Spleen (tissue), 11 donors: Measurements from ENCODE around the gene GCNA. TPM values are rescaled to one million over a fixed set of nuclear protein-coding genes. Genes with fewer than 3 reads are reported as not detected.
"Not testable (repeated sequence)": the region's sequence is repeated elsewhere in the genome, so short reads cannot be mapped to it uniquely, and the experiment has no call there.

Experiments
- DNase-seq: peaks from one replicate; pipeline ENCODE4 v3.0.0-alpha.2; 2020
- H3K27ac ChIP-seq, 8 donors: fragments of 200-600 bp; sonication (generic) in 7 of 8; 1 replicate in 4 of 8; 2 replicates in 4 of 8; pipeline versions ENCODE4 v1.5.0 to v1.8.0; 2016 to 2021; ENCODE audit warnings: inconsistent platforms in 4 of 8, mild to moderate bottlenecking in 4 of 8, moderate library complexity in 1 of 8
- H3K27me3 ChIP-seq, 7 donors: fragments of 200-600 bp; sonication (generic) in 6 of 7; replicated peaks in 1 of 7; 1 replicate in 4 of 7; 2 replicates in 3 of 7; pipeline versions ENCODE4 v1.5.0 to v1.8.0; 2016 to 2021; ENCODE audit warnings: inconsistent platforms in 3 of 7, mild to moderate bottlenecking in 1 of 7
- H3K36me3 ChIP-seq, 6 donors: fragments of 200-600 bp; sonication (generic) in 5 of 6; 1 replicate in 4 of 6; 2 replicates in 2 of 6; pipeline versions ENCODE4 v1.5.0 to v1.8.0; 2016 to 2021; ENCODE audit warnings: inconsistent platforms in 2 of 6
- H3K4me1 ChIP-seq, 6 donors: fragments of 200-600 bp; sonication (generic) in 5 of 6; 1 replicate in 3 of 6; 2 replicates in 3 of 6; pipeline versions ENCODE4 v1.5.0 to v1.8.0; 2016 to 2021; ENCODE audit warnings: inconsistent platforms in 3 of 6
- H3K4me3 ChIP-seq, 8 donors: fragments of 200-600 bp; sonication (generic) in 7 of 8; 1 replicate in 4 of 8; 2 replicates in 4 of 8; pipeline versions ENCODE4 v1.5.0 to v1.8.0; 2016 to 2021; ENCODE audit warnings: inconsistent platforms in 4 of 8, mild to moderate bottlenecking in 4 of 8, moderate library complexity in 2 of 8
- H3K9me3 ChIP-seq, 8 donors: fragments of 200-600 bp; sonication (generic) in 7 of 8; 1 replicate in 4 of 8; 2 replicates in 4 of 8; pipeline versions ENCODE4 v1.5.0 to v1.8.0; 2016 to 2021; ENCODE audit warnings: inconsistent platforms in 4 of 8
- CTCF ChIP-seq, 11 experiments: fragments of 200-600 bp in 7 of 11; fragments of 450-650 bp in 4 of 11; sonication (generic) in 4 of 11; IDR thresholded peaks in 8 of 11; conservative IDR thresholded peaks in 3 of 11; 1 replicate in 7 of 11; 2 replicates in 4 of 11; pipeline versions ENCODE4 v1.4.0 to v1.8.0; 2016 to 2021; ENCODE audit warnings: antibody characterized with exemption in 11 of 11, inconsistent platforms in 4 of 11, mild to moderate bottlenecking in 1 of 11
- POLR2A ChIP-seq, 3 donors: fragments of 450-650 bp; IDR thresholded peaks; one replicate each; pipeline ENCODE4 v1.5.1; 2017; ENCODE audit warnings: antibody characterized with exemption in 3 of 3, mild to moderate bottlenecking in 1 of 3
- POLR2AphosphoS5 ChIP-seq, 3 donors: sonication (generic); formaldehyde crosslinking; IDR thresholded peaks; one replicate each; pipeline ENCODE4 v1.5.1; 2017; ENCODE audit warnings: antibody characterized with exemption in 3 of 3
- WGBS, 5 donors: extraction: QIAGEN DNeasy Blood & Tissue Kit in 3 of 5; methylation state at CpG; one replicate each; pipeline versions ENCODE4 v1.1.5 to v1.1.7; 2013 to 2018; 5-methylcytosine and 5-hydroxymethylcytosine counted together
- intact Hi-C: fragments of 100-400 bp; cut with DNase I; formaldehyde crosslinking; loops from one replicate; pipeline ENCODE4 v1.15.0; 2023; ENCODE audit warnings: low total_unique reads
- polyA plus RNA-seq, 3 donors: library from polyadenylated mRNA; stranded (reverse); fragments of 200-250 nt; gene quantifications; one replicate each; pipeline ENCODE4 v1.2.1, GENCODE V29; 2013
- total RNA-seq, 7 donors: library from RNA; depleted of rRNA in 3 of 7; stranded (reverse); fragments of >200 nt in 3 of 7; fragmentation: NEBNext Ultra II Directional in 4 of 7; extraction: Animal tissue kit (Norgen Biotek cat#: 25700) in 4 of 7; gene quantifications; one replicate each; pipeline versions ENCODE4 v1.1.0 to v1.2.1, GENCODE V29; 2016 to 2021
- donor health status: healthy with polysubstance abuse.
- donor health status: DM: no; HTN: no; CAD: no; lungs with moderate emphysema.
- donor health status: DM: no; HTN: no; CAD: no.
- donor health status: Bipolar disorder and iron deficiency.
- donor health status: healthy.
- donor health status: DM: no; HTN: no; CAD: no.
- donor health status: DM: yes; HTN: yes; CAD: no.

Gene GCNA
- total and polyA plus RNA-seq, 10 donors = 1.8 to 12.8 (median 3.8) TPM

DNA sequence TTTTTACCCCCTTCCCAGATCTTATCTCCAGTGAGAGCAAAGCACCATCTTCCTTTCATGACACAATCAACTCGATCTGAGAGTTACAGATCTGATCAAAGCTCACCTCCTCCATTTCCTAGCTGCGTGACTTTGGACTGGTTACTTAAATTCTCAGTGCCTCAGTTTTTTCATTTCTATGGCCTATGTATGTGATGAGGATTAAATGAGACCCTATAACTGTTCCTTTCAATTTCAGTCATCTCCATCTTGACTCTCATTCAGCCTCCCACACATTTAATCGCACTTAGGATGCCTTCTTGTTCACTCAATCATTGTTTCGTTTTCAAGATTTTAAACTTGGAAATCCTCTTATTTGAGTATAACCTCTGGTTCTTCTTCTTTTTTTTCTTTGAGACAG, 60.2 kb downstream of the GCNA start:
- no peak for DNase-seq
- peaks cover 0 to 27% (median 12%) of the 10 kb centered on the region in 6 donors for H3K4me1 ChIP-seq
- no peak for TF ChIP-seq CTCF (IDR thresholded peaks at IDR 0.05 in 8 of 11, conservative IDR thresholded peaks at IDR 0.05 in 3 of 11)
- TF ChIP-seq POLR2AphosphoS5 (IDR thresholded peaks at IDR 0.05) = no peak
- TF ChIP-seq POLR2A (IDR thresholded peaks at IDR 0.05) = no peak
- no peaks in the 10 kb centered on the region for H3K9me3 ChIP-seq
- peak overlapping the region in 5 of 8 donors; percentile 24 to 76 (median 52) for H3K27ac ChIP-seq
- H3K4me3 ChIP-seq = no peak overlapping the region
- intact Hi-C loops = no loop called here
- 45 to 58% (median 56%) methylated on average over 4 of the region's 4 CpGs for WGBS, 5 donors
- H3K36me3 ChIP-seq = no peaks in the 10 kb centered on the region
- no peaks in the 10 kb centered on the region for H3K27me3 ChIP-seq

DNA sequence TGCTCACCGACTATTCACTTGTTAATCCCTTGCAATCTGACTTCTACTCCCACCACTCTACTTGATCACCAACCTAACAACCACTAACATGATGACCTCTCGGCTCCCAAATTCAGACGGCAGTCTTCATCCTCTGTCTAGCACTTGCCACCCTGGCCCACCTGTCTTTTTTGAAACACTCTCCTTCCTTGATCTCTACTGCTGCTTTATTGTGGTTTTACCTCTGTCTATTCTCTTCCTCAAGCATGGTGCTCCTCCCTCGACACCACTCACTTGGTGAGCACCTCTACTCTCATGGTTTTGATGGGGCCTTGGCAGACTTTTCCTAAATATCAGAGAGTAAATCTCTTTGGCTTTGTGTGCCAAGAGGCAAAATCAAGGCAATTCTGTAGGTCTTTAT, 61.8 kb downstream of the GCNA start:
- TF ChIP-seq POLR2A (IDR thresholded peaks at IDR 0.05) = no peak
- TF ChIP-seq CTCF (IDR thresholded peaks at IDR 0.05 in 8 of 11, conservative IDR thresholded peaks at IDR 0.05 in 3 of 11) = no peak
- TF ChIP-seq POLR2AphosphoS5 (IDR thresholded peaks at IDR 0.05) = no peak
- Histone ChIP-seq H3K9me3 (no peaks in the 10 kb centered on the region), H3K27me3 (no peaks in the 10 kb centered on the region), H3K4me3 (no peak overlapping the region), H3K36me3 (no peaks in the 10 kb centered on the region), H3K4me1 (peaks cover 0 to 27% (median 12%) of the 10 kb centered on the region in 6 donors), H3K27ac (no peak overlapping the region)
- intact Hi-C loops = no loop called here
- DNase-seq = no peak
- 68 to 91% (median 84%) methylated on average over 4 of the region's 4 CpGs for WGBS, 5 donors

DNA sequence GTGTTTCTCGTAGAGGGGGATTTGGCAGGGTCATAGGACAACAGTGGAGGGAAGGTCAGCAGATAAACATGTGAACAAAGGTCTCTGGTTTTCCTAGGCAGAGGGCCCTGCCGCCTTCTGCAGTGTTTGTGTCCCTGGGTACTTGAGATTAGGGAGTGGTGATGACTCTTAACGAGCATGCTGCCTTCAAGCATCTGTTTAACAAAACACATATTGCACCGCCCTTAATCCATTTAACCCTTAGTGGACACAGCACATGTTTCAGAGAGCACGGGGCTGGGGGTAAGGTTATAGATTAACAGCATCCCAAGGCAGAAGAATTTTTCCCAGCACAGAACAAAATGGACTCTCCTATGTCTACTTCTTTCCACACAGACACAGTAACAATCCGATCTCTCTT, 66.2 kb downstream of the GCNA start:
- H3K4me1 ChIP-seq, H3K9me3 ChIP-seq, H3K36me3 ChIP-seq, DNase-seq, H3K4me3 ChIP-seq, H3K27ac ChIP-seq, intact Hi-C loops, H3K27me3 ChIP-seq: not testable (repeated sequence)
- 68 to 91% (median 86%) methylated on average over 4 to 6 of the region's 6 CpGs for WGBS, 5 donors

GRCh38 chrX:71650333-71650969, 72.2 kb downstream of the GCNA start:
- intact Hi-C loops = no loop called here
- peak in 1 of 3 donors; percentile 19 for TF ChIP-seq POLR2AphosphoS5 (IDR thresholded peaks at IDR 0.05)
- TF ChIP-seq CTCF (IDR thresholded peaks at IDR 0.05 in 8 of 11, conservative IDR thresholded peaks at IDR 0.05 in 3 of 11) = peak in 8 of 11 experiments; percentile 9 to 43 (median 38)
- TF ChIP-seq POLR2A (IDR thresholded peaks at IDR 0.05) = no peak
- Histone ChIP-seq H3K27ac (no peak overlapping the region), H3K4me1 (no peaks in the 10 kb centered on the region), H3K36me3 (no peaks in the 10 kb centered on the region), H3K4me3 (no peak overlapping the region), H3K27me3 (no peaks in the 10 kb centered on the region), H3K9me3 (no peaks in the 10 kb centered on the region)
- WGBS, 5 donors = 42 to 56% (median 55%) methylated on average over 4 of the region's 4 CpGs
- DNase-seq = no peak
